ENCODE results near the gene IGDCC3. TPM values are rescaled to one million over a fixed set of nuclear protein-coding genes. Genes with fewer than 3 reads are reported as not detected.

The IGDCC3 gene
- total RNA-seq, 2 donors from 2014 or later, result 7.9 to 13.5 TPM

GRCh38 chr15:65384505-65384894, 6.7 kb upstream of the IGDCC3 start:
- WGBS, 2 experiments (ENCODE audit: insufficient coverage in 1 of 2, insufficient read length in 1 of 2), result 90 to 94% methylated on average over 2 to 4 of the region's 4 CpGs
- Mint-ChIP-seq H3K27me3 (ENCODE audit: insufficient read depth) (peaks cover 6% of the 10 kb centered on the region), H3K36me3 (ENCODE audit: low read depth) (peaks cover 30% of the 10 kb centered on the region), H3K4me1 (peaks cover 5% of the 10 kb centered on the region), H3K9me3 (no peaks in the 10 kb centered on the region), H3K27ac (no peak overlapping the region), H3K4me3 (no peak overlapping the region)
- H3K36me3 ChIP-seq (ENCODE audit: control insufficient read depth, insufficient read depth, low read length), result peaks cover 48% of the 10 kb centered on the region
- no peaks in the 10 kb centered on the region for H3K9me3 ChIP-seq (ENCODE audit: control insufficient read depth, low read length)
- peaks cover 5% of the 10 kb centered on the region for H3K4me1 ChIP-seq (ENCODE audit: control insufficient read depth, insufficient read depth, low read length)
- no peak overlapping the region for H3K9ac ChIP-seq (ENCODE audit: extremely low read depth, low read length, poor library complexity, severe bottlenecking)
- TF ChIP-seq, protein P1, sequence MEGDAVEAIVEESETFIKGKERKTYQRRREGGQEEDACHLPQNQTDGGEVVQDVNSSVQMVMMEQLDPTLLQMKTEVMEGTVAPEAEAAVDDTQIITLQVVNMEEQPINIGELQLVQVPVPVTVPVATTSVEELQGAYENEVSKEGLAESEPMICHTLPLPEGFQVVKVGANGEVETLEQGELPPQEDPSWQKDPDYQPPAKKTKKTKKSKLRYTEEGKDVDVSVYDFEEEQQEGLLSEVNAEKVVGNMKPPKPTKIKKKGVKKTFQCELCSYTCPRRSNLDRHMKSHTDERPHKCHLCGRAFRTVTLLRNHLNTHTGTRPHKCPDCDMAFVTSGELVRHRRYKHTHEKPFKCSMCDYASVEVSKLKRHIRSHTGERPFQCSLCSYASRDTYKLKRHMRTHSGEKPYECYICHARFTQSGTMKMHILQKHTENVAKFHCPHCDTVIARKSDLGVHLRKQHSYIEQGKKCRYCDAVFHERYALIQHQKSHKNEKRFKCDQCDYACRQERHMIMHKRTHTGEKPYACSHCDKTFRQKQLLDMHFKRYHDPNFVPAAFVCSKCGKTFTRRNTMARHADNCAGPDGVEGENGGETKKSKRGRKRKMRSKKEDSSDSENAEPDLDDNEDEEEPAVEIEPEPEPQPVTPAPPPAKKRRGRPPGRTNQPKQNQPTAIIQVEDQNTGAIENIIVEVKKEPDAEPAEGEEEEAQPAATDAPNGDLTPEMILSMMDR (conservative IDR thresholded peaks at IDR 0.05), result no peak
- DNase-seq, result no peak
- H3K27ac ChIP-seq (ENCODE audit: low read depth, low read length), result no peak overlapping the region
- H3K27me3 ChIP-seq (ENCODE audit: control insufficient read depth, insufficient read depth, low read length, poor library complexity, severe bottlenecking), result no peaks in the 10 kb centered on the region
- no peak overlapping the region for H3K4me3 ChIP-seq (ENCODE audit: low read length)

GRCh38 chr15:65383991-65384390, 6.2 kb upstream of the IGDCC3 start:
- Histone ChIP-seq H3K36me3 (ENCODE audit: control insufficient read depth, insufficient read depth, low read length) (peaks cover 46% of the 10 kb centered on the region), H3K27me3 (ENCODE audit: control insufficient read depth, insufficient read depth, low read length, poor library complexity, severe bottlenecking) (no peaks in the 10 kb centered on the region), H3K4me3 (ENCODE audit: low read length) (no peak overlapping the region), H3K27ac (ENCODE audit: low read depth, low read length) (no peak overlapping the region), H3K9me3 (ENCODE audit: control insufficient read depth, low read length) (no peaks in the 10 kb centered on the region), H3K4me1 (ENCODE audit: control insufficient read depth, insufficient read depth, low read length) (peaks cover 5% of the 10 kb centered on the region), H3K9ac (ENCODE audit: extremely low read depth, low read length, poor library complexity, severe bottlenecking) (no peak overlapping the region)
- TF ChIP-seq, protein P1 (conservative IDR thresholded peaks at IDR 0.05), result no peak
- H3K9me3 Mint-ChIP-seq, result no peaks in the 10 kb centered on the region
- H3K4me1 Mint-ChIP-seq, result peaks cover 5% of the 10 kb centered on the region
- H3K36me3 Mint-ChIP-seq (ENCODE audit: low read depth), result peaks cover 25% of the 10 kb centered on the region
- peaks cover 6% of the 10 kb centered on the region for H3K27me3 Mint-ChIP-seq (ENCODE audit: insufficient read depth)
- no peak overlapping the region for H3K27ac Mint-ChIP-seq
- no peak overlapping the region for H3K4me3 Mint-ChIP-seq
- DNase-seq, result no peak
- 91 to 100% methylated on average over 2 to 6 of the region's 6 CpGs for WGBS, 2 experiments (ENCODE audit: insufficient coverage in 1 of 2, insufficient read length in 1 of 2)

GRCh38 chr15:65383456-65383855, 5.7 kb upstream of the IGDCC3 start:
- Mint-ChIP-seq H3K4me1 (peaks cover 7% of the 10 kb centered on the region), H3K36me3 (ENCODE audit: low read depth) (peaks cover 22% of the 10 kb centered on the region), H3K9me3 (no peaks in the 10 kb centered on the region), H3K4me3 (no peak overlapping the region), H3K27me3 (ENCODE audit: insufficient read depth) (peaks cover 6% of the 10 kb centered on the region), H3K27ac (no peak overlapping the region)
- Histone ChIP-seq H3K4me1 (ENCODE audit: control insufficient read depth, insufficient read depth, low read length) (peaks cover 5% of the 10 kb centered on the region), H3K36me3 (ENCODE audit: control insufficient read depth, insufficient read depth, low read length) (peaks cover 40% of the 10 kb centered on the region), H3K27me3 (ENCODE audit: control insufficient read depth, insufficient read depth, low read length, poor library complexity, severe bottlenecking) (no peaks in the 10 kb centered on the region), H3K4me3 (ENCODE audit: low read length) (no peak overlapping the region), H3K27ac (ENCODE audit: low read depth, low read length) (no peak overlapping the region), H3K9me3 (ENCODE audit: control insufficient read depth, low read length) (no peaks in the 10 kb centered on the region), H3K9ac (ENCODE audit: extremely low read depth, low read length, poor library complexity, severe bottlenecking) (no peak overlapping the region)
- DNase-seq, result no peak
- TF ChIP-seq, protein P1 (conservative IDR thresholded peaks at IDR 0.05), result no peak
- WGBS, 2 experiments (ENCODE audit: insufficient coverage in 1 of 2, insufficient read length in 1 of 2), result 87 to 98% methylated on average over 2 to 5 of the region's 5 CpGs

Measured in endodermal cell (in vitro differentiated cells).